ENCODE data around the gene ADARB2.

GRCh38 chr10:1174022-1174421, 563.3 kb downstream of the ADARB2 start:
- TF ChIP-seq, protein P1, sequence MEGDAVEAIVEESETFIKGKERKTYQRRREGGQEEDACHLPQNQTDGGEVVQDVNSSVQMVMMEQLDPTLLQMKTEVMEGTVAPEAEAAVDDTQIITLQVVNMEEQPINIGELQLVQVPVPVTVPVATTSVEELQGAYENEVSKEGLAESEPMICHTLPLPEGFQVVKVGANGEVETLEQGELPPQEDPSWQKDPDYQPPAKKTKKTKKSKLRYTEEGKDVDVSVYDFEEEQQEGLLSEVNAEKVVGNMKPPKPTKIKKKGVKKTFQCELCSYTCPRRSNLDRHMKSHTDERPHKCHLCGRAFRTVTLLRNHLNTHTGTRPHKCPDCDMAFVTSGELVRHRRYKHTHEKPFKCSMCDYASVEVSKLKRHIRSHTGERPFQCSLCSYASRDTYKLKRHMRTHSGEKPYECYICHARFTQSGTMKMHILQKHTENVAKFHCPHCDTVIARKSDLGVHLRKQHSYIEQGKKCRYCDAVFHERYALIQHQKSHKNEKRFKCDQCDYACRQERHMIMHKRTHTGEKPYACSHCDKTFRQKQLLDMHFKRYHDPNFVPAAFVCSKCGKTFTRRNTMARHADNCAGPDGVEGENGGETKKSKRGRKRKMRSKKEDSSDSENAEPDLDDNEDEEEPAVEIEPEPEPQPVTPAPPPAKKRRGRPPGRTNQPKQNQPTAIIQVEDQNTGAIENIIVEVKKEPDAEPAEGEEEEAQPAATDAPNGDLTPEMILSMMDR (conservative IDR thresholded peaks at IDR 0.05 in 1 of 2, IDR thresholded peaks at IDR 0.05 in 1 of 2; ENCODE audit: low read depth in 1 of 2, low read length in 2 of 2), result no peak
- TF ChIP-seq EZH2 (IDR thresholded peaks at IDR 0.05; ENCODE audit: low read length, missing control alignments), result no peak
